ENCODE results near the gene SETBP1.

SETBP1 gene

GRCh38 chr18:44836263-44836662 is 155.6 kb downstream of the SETBP1 start:
- Histone ChIP-seq H3K4me1 (ENCODE audit: insufficient read depth, low read length, severe bottlenecking) (peaks cover 21% of the 10 kb centered on the region), H3K79me2 (ENCODE audit: insufficient read depth, low read length) (no peaks in the 10 kb centered on the region), H3K9me2 (ENCODE audit: low read depth, low read length) (no peaks in the 10 kb centered on the region), H2AFZ (ENCODE audit: low read length) (no peak overlapping the region), H4K20me1 (ENCODE audit: insufficient read depth, low read length) (no peaks in the 10 kb centered on the region), H3K36me3 (ENCODE audit: insufficient read depth, low read length) (no peaks in the 10 kb centered on the region), H3K4me2 (ENCODE audit: low read length) (no peak overlapping the region), H3K9me3 (ENCODE audit: low read length) (no peaks in the 10 kb centered on the region), H3K4me3 (ENCODE audit: low read depth, low read length, poor library complexity, severe bottlenecking) (no peak overlapping the region), H3F3A (ENCODE audit: insufficient read depth, low read length) (no peaks in the 10 kb centered on the region), H3K9ac (ENCODE audit: low read length) (no peak overlapping the region), H3K27me3 (ENCODE audit: insufficient read depth, low read length) (no peaks in the 10 kb centered on the region), H3K27ac (ENCODE audit: low read depth, low read length, poor library complexity, severe bottlenecking) (no peak overlapping the region)
- TF ChIP-seq EZH2 (IDR thresholded peaks at IDR 0.05; ENCODE audit: borderline replicate concordance, low read length) (no peak), CTCF (IDR thresholded peaks at IDR 0.05; ENCODE audit: low read length) (no peak)

- Histone ChIP-seq H3K27ac (ENCODE audit: low read depth, low read length, poor library complexity, severe bottlenecking) (no peak overlapping the region), H3K79me2 (ENCODE audit: insufficient read depth, low read length) (no peaks in the 10 kb centered on the region), H3K36me3 (ENCODE audit: insufficient read depth, low read length) (no peaks in the 10 kb centered on the region), H2AFZ (ENCODE audit: low read length) (no peak overlapping the region), H3K4me1 (ENCODE audit: insufficient read depth, low read length, severe bottlenecking) (peaks cover 32% of the 10 kb centered on the region), H3K27me3 (ENCODE audit: insufficient read depth, low read length) (no peaks in the 10 kb centered on the region), H3K9me3 (ENCODE audit: low read length) (no peaks in the 10 kb centered on the region), H3K4me2 (ENCODE audit: low read length) (no peak overlapping the region), H3K9ac (ENCODE audit: low read length) (no peak overlapping the region), H4K20me1 (ENCODE audit: insufficient read depth, low read length) (no peaks in the 10 kb centered on the region), H3F3A (ENCODE audit: insufficient read depth, low read length) (no peaks in the 10 kb centered on the region), H3K9me2 (ENCODE audit: low read depth, low read length) (no peaks in the 10 kb centered on the region), H3K4me3 (ENCODE audit: low read depth, low read length, poor library complexity, severe bottlenecking) (no peak overlapping the region)
- TF ChIP-seq EZH2 (IDR thresholded peaks at IDR 0.05; ENCODE audit: borderline replicate concordance, low read length) (no peak), CTCF (IDR thresholded peaks at IDR 0.05; ENCODE audit: low read length) (no peak)
These were observed 156.9 kb downstream of the SETBP1 start for GRCh38 chr18:44837482-44838180.

- no peaks in the 10 kb centered on the region; the same call in 1 of the 2 replicates for H3K36me3 ChIP-seq (ENCODE audit: insufficient read depth, low read length)
- H3K9me2 ChIP-seq (ENCODE audit: low read depth, low read length), result no peaks in the 10 kb centered on the region
- H3K9me3 ChIP-seq (ENCODE audit: low read length), result no peaks in the 10 kb centered on the region
- peak overlapping the region; percentile 67 for H3K4me2 ChIP-seq (ENCODE audit: low read length)
- H3K27me3 ChIP-seq (ENCODE audit: insufficient read depth, low read length), result no peaks in the 10 kb centered on the region
- H3K27ac ChIP-seq (ENCODE audit: low read depth, low read length, poor library complexity, severe bottlenecking), result peak overlapping the region; percentile 47
- H3K79me2 ChIP-seq (ENCODE audit: insufficient read depth, low read length), result no peaks in the 10 kb centered on the region
- no peak overlapping the region for H2AFZ ChIP-seq (ENCODE audit: low read length)
- TF ChIP-seq CTCF (IDR thresholded peaks at IDR 0.05; ENCODE audit: low read length) (no peak), EZH2 (IDR thresholded peaks at IDR 0.05; ENCODE audit: borderline replicate concordance, low read length) (no peak)
- H3K9ac ChIP-seq (ENCODE audit: low read length), result peak overlapping the region; percentile 51
- peak overlapping the region; percentile 20 for H3K4me3 ChIP-seq (ENCODE audit: low read depth, low read length, poor library complexity, severe bottlenecking)
- peaks cover 32% of the 10 kb centered on the region for H3K4me1 ChIP-seq (ENCODE audit: insufficient read depth, low read length, severe bottlenecking)
- H4K20me1 ChIP-seq (ENCODE audit: insufficient read depth, low read length), result no peaks in the 10 kb centered on the region
- no peaks in the 10 kb centered on the region for H3F3A ChIP-seq (ENCODE audit: insufficient read depth, low read length)
These were observed 158.4 kb downstream of the SETBP1 start for GRCh38 chr18:44838971-44839666.
